HL-60 (cell line): ENCODE results near the gene ADAMTS16.

Source experiments
- DNase-seq, 2 experiments: peaks; one replicate each; pipeline ENCODE4 v3.0.0-alpha.2; 2010 to 2020; ENCODE audit warnings: low read depth in 1 of 2, low spot score in 1 of 2
- H3K27ac ChIP-seq: fragments of 250-450 bp; sonication (Bioruptor Pico); replicated peaks from 2 replicates; pipeline ENCODE4 v1.5.1; 2020; ENCODE audit warnings: mild to moderate bottlenecking, moderate library complexity
- H3K27me3 ChIP-seq: fragments of 250-450 bp; sonication (Bioruptor Pico); 2 replicates; pipeline ENCODE4 v1.5.1; 2021; ENCODE audit warnings: mild to moderate bottlenecking, moderate library complexity; ENCODE audit not compliant: insufficient read depth, poor library complexity, severe bottlenecking
- H3K4me3 ChIP-seq: replicated peaks from 2 replicates; pipeline ENCODE4 v1.5.1; 2011; ENCODE audit warnings: mild to moderate bottlenecking, control low read depth, low read length; ENCODE audit not compliant: insufficient read depth
- GABPA ChIP-seq: IDR thresholded peaks from 2 replicates; pipeline ENCODE4 v1.6.1; 2012; ENCODE audit warnings: low read depth
- POLR2AphosphoS5 ChIP-seq: IDR thresholded peaks from 2 replicates; pipeline ENCODE4 v1.6.1; 2012; ENCODE audit warnings: low read depth
- REST ChIP-seq: IDR thresholded peaks from 2 replicates; pipeline ENCODE4 v1.6.1; 2012; ENCODE audit warnings: low read depth; ENCODE audit not compliant: insufficient replicate concordance
- SPI1 ChIP-seq: IDR thresholded peaks from 2 replicates; pipeline ENCODE4 v1.6.1; 2012; ENCODE audit warnings: low read depth, mild to moderate bottlenecking, borderline replicate concordance
- TF ChIP-seq, protein P1 (sequence below): IDR thresholded peaks from one replicate; pipeline ENCODE4 v1.5.1; 2011; ENCODE audit warnings: low read length, control low read depth, inconsistent platforms; ENCODE audit not compliant: insufficient read depth

Gene ADAMTS16

GRCh38 chr5:5158472-5158895, 18.4 kb downstream of the ADAMTS16 start:
- no peak for DNase-seq
- no peak overlapping the region for H3K27ac ChIP-seq
- TF ChIP-seq GABPA (no peak), POLR2AphosphoS5 (no peak), SPI1 (no peak), REST (no peak)
- TF ChIP-seq, protein P1, sequence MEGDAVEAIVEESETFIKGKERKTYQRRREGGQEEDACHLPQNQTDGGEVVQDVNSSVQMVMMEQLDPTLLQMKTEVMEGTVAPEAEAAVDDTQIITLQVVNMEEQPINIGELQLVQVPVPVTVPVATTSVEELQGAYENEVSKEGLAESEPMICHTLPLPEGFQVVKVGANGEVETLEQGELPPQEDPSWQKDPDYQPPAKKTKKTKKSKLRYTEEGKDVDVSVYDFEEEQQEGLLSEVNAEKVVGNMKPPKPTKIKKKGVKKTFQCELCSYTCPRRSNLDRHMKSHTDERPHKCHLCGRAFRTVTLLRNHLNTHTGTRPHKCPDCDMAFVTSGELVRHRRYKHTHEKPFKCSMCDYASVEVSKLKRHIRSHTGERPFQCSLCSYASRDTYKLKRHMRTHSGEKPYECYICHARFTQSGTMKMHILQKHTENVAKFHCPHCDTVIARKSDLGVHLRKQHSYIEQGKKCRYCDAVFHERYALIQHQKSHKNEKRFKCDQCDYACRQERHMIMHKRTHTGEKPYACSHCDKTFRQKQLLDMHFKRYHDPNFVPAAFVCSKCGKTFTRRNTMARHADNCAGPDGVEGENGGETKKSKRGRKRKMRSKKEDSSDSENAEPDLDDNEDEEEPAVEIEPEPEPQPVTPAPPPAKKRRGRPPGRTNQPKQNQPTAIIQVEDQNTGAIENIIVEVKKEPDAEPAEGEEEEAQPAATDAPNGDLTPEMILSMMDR: no peak
- H3K27me3 ChIP-seq: no peaks in the 10 kb centered on the region
- H3K4me3 ChIP-seq: no peak overlapping the region

GRCh38 chr5:5159282-5160103, 19.4 kb downstream of the ADAMTS16 start:
- H3K27ac ChIP-seq: no peak overlapping the region
- no peaks in the 10 kb centered on the region for H3K27me3 ChIP-seq
- H3K4me3 ChIP-seq: no peak overlapping the region
- DNase-seq: no peak
- TF ChIP-seq, protein P1: no peak
- no peak for TF ChIP-seq SPI1
- no peak for TF ChIP-seq GABPA
- no peak for TF ChIP-seq POLR2AphosphoS5
- TF ChIP-seq REST: no peak

DNA sequence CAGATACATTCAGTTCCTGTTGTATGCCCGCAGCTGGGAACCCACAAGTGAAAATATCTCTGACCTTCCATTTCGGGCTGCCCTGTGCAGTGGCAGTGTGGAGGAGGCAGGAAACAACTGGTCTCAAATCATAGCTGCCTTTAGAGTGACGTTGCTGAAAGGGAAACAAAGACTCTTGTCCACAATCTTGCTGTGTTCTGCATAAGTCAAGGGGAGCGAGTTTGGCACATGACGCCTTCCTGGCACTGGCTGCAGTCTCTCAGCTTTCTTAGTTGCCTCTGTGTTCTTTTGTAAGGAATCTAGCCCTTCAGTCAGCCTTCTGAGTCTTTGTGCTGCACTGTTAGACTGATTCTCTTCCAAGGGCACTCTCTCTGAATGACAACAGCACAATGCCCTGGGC, 24.0 kb downstream of the ADAMTS16 start:
- H3K27me3 ChIP-seq: no peaks in the 10 kb centered on the region
- H3K27ac ChIP-seq: no peak overlapping the region
- TF ChIP-seq GABPA (no peak), REST (no peak), SPI1 (no peak), POLR2AphosphoS5 (no peak)
- TF ChIP-seq, protein P1: no peak
- H3K4me3 ChIP-seq: no peak overlapping the region
- no peak for DNase-seq
